T-helper 1 cell treated with Interleukin-12 subunit alpha and Interleukin-12 subunit beta and Interleukin-4 antibody, amounts not matched to agents 30 ng/mL and 1 ng/mL, for 36 hours (primary cell): ENCODE data around the gene PUS1. TPM values are rescaled to one million over a fixed set of nuclear protein-coding genes. Genes with fewer than 3 reads are reported as not detected.

Experiments used
- intact Hi-C: fragments of 100-400 bp; cut with micrococcal nuclease; formaldehyde crosslinking; loops from one replicate; pipeline ENCODE4 v1.15.1; 2024
- total RNA-seq: library from RNA; stranded (reverse); gene quantifications from 2 replicates; pipeline ENCODE4 v1.2.3, GENCODE V29; 2022

The PUS1 gene
- total RNA-seq, 1 donor from 2014 or later, result 62.7 TPM

- intact Hi-C loops, result no loop called here
Observed at GRCh38 chr12:131987552-131987951, 58.5 kb downstream of the PUS1 start.

- intact Hi-C loops, result no loop called here
Observed at GRCh38 chr12:131988054-131988796, 59.1 kb downstream of the PUS1 start.

GRCh38 chr12:131989021-131989420, 59.9 kb downstream of the PUS1 start:
- intact Hi-C loops, result no loop called here

- intact Hi-C loops, result no loop called here
Observed at GRCh38 chr12:131990066-131990979, 61.2 kb downstream of the PUS1 start.

GRCh38 chr12:131990980-131991305, 61.9 kb downstream of the PUS1 start:
- intact Hi-C loops, result no loop called here

GRCh38 chr12:131991816-131992430, 62.8 kb downstream of the PUS1 start:
- intact Hi-C loops, result no loop called here

GRCh38 chr12:131994589-131994988, 65.5 kb downstream of the PUS1 start:
- intact Hi-C loops, result no loop called here

Other genes with a start within 250 kb of the PUS1 start
- gene SFSWAP, start 218.2 kb upstream of the PUS1 start, total RNA-seq, result 63.0 and 64.4 TPM in 2 replicates
- gene MMP17, start 100.9 kb upstream of the PUS1 start, total RNA-seq, result 0.64 and 0.66 TPM in 2 replicates
- 30.8 and 36.0 TPM in 2 replicates for gene ULK1, start 34.7 kb upstream of the PUS1 start, total RNA-seq
- gene EP400, start 20.7 kb downstream of the PUS1 start, total RNA-seq, result 58.8 and 59.7 TPM in 2 replicates
- gene DDX51, start 215.0 kb downstream of the PUS1 start, total RNA-seq, result 32.6 and 33.1 TPM in 2 replicates
- gene NOC4L, start 215.2 kb downstream of the PUS1 start, total RNA-seq, result 26.4 and 28.5 TPM in 2 replicates